Caco-2 (cell line): Measurements from ENCODE around the gene ZNF407. TPM values are rescaled to one million over a fixed set of nuclear protein-coding genes. Genes with fewer than 3 reads are reported as not detected.

Experiments
- BruUV-seq: library from RNA; stranded (reverse); fragments of 400-500 nt; replicated peaks from 2 replicates; lab custom pipeline; 2021; lab: Mats Ljungman, UMichigan
- CTCF ChIA-PET: fragments of 300-600 bp; sonication (Branson Sonifier 250); formaldehyde crosslinking; loops from one replicate; lab custom pipeline; 2022; ENCODE audit warnings: antibody characterized with exemption; lab: Charles Lee
- POLR2A ChIA-PET: fragments of 300-600 bp; sonication (Branson Sonifier 250); formaldehyde crosslinking; loops from one replicate; lab custom pipeline; 2022; ENCODE audit warnings: antibody characterized with exemption; lab: Charles Lee
- DNase-seq, 2 experiments: peaks; one replicate each; pipeline versions ENCODE4 v3.0.0 to v3.0.0-alpha.2; 2020 to 2022
- H3K27me3 ChIP-seq: replicated peaks from 2 replicates; pipeline ENCODE4 v1.6.0; 2011; ENCODE audit warnings: low read length; ENCODE audit not compliant: control insufficient read depth, insufficient read depth
- H3K36me3 ChIP-seq: 2 replicates; pipeline ENCODE4 v1.5.1; 2011; ENCODE audit warnings: low read length; ENCODE audit not compliant: control insufficient read depth, insufficient read depth
- H3K4me1 ChIP-seq: fragments of 250-450 bp; sonication (Bioruptor Pico); 2 replicates; pipeline ENCODE4 v1.5.1; 2020; ENCODE audit warnings: mild to moderate bottlenecking
- H3K4me3 ChIP-seq: 2 replicates; pipeline ENCODE4 v1.5.1; 2011; ENCODE audit warnings: low read depth, mild to moderate bottlenecking, control low read depth, low read length
- H3K9me3 ChIP-seq: fragments of 250-450 bp; sonication (Bioruptor Pico); 2 replicates; pipeline ENCODE4 v1.5.1; 2020; ENCODE audit warnings: mild to moderate bottlenecking, moderate library complexity
- H3K27ac Mint-ChIP-seq: one replicate; pipeline ENCODE4 v1.8.0; 2022; ENCODE audit warnings: mixed read lengths; ENCODE audit not compliant: unreplicated experiment
- H3K27me3 Mint-ChIP-seq: one replicate; pipeline ENCODE4 v1.8.0; 2022; ENCODE audit warnings: mixed read lengths; ENCODE audit not compliant: insufficient read depth, unreplicated experiment
- H3K36me3 Mint-ChIP-seq: one replicate; pipeline ENCODE4 v1.8.0; 2022; ENCODE audit warnings: mild to moderate bottlenecking, mixed read lengths; ENCODE audit not compliant: insufficient read depth, unreplicated experiment
- H3K4me1 Mint-ChIP-seq: one replicate; pipeline ENCODE4 v1.8.0; 2022; ENCODE audit warnings: low read depth, mixed read lengths; ENCODE audit not compliant: unreplicated experiment
- H3K4me3 Mint-ChIP-seq: one replicate; pipeline ENCODE4 v1.8.0; 2022; ENCODE audit warnings: mild to moderate bottlenecking, moderate library complexity, mixed read lengths; ENCODE audit not compliant: unreplicated experiment
- H3K9me3 Mint-ChIP-seq: one replicate; pipeline ENCODE4 v1.8.0; 2022; ENCODE audit warnings: mixed read lengths; ENCODE audit not compliant: unreplicated experiment
- CTCF ChIP-seq, 2 experiments: fragments of 200-600 bp in 1 of 2; IDR thresholded peaks; 1 replicate in 1 of 2; 2 replicates in 1 of 2; pipeline versions ENCODE4 v1.5.1 to v1.8.0; 2011 to 2022; ENCODE audit warnings: antibody characterized with exemption in 1 of 2, control low read depth in 1 of 2, inconsistent platforms in 1 of 2, low read depth in 1 of 2, low read length in 1 of 2, mild to moderate bottlenecking in 1 of 2, moderate library complexity in 1 of 2; ENCODE audit not compliant: insufficient read depth in 1 of 2, severe bottlenecking in 1 of 2, unreplicated experiment in 1 of 2
- intact Hi-C: fragments of 100-400 bp; cut with micrococcal nuclease; formaldehyde crosslinking; loops from one replicate; pipeline ENCODE4 v1.10.0; 2022; ENCODE audit not compliant: unreplicated experiment
- total RNA-seq: library from RNA; stranded (reverse); gene quantifications from 2 replicates; pipeline ENCODE4 v1.2.3, GENCODE V29; 2022

ZNF407 gene
- total RNA-seq, 1 experiment from 2014 or later = 4.7 TPM

GRCh38 chr18:74982946-74983635, 385.4 kb downstream of the ZNF407 start:
- ChIA-PET CTCF (no interaction called here), POLR2A (no interaction called here)
- no peaks in the 10 kb centered on the region for H3K4me1 ChIP-seq
- intact Hi-C loops = no loop called here
- H3K9me3 Mint-ChIP-seq = no peaks in the 10 kb centered on the region
- no peaks in the 10 kb centered on the region for H3K36me3 Mint-ChIP-seq
- no peak for DNase-seq
- no peaks in the 10 kb centered on the region for H3K27me3 ChIP-seq
- H3K4me3 ChIP-seq = no peak overlapping the region
- no peak overlapping the region for H3K4me3 Mint-ChIP-seq
- H3K36me3 ChIP-seq = no peaks in the 10 kb centered on the region
- no peak overlapping the region for H3K27ac Mint-ChIP-seq
- BruUV-seq = no TSS peak
- H3K27me3 Mint-ChIP-seq = no peaks in the 10 kb centered on the region
- H3K9me3 ChIP-seq = no peaks in the 10 kb centered on the region
- no peaks in the 10 kb centered on the region for H3K4me1 Mint-ChIP-seq
- TF ChIP-seq CTCF (IDR thresholded peaks at IDR 0.05; ENCODE audit: insufficient read depth in 1 of 2, low read depth in 1 of 2, low read length in 1 of 2, severe bottlenecking in 1 of 2, unreplicated experiment in 1 of 2) = no peak

- Histone ChIP-seq H3K36me3 (no peaks in the 10 kb centered on the region), H3K9me3 (no peaks in the 10 kb centered on the region), H3K27me3 (no peaks in the 10 kb centered on the region), H3K4me3 (no peak overlapping the region), H3K4me1 (no peaks in the 10 kb centered on the region)
- TF ChIP-seq CTCF (IDR thresholded peaks at IDR 0.05; ENCODE audit: insufficient read depth in 1 of 2, low read depth in 1 of 2, low read length in 1 of 2, severe bottlenecking in 1 of 2, unreplicated experiment in 1 of 2) = no peak
- BruUV-seq = no TSS peak
- H3K4me1 Mint-ChIP-seq = peaks cover 6% of the 10 kb centered on the region
- CTCF ChIA-PET = no interaction called here
- no peak overlapping the region for H3K4me3 Mint-ChIP-seq
- POLR2A ChIA-PET = no interaction called here
- H3K27me3 Mint-ChIP-seq = no peaks in the 10 kb centered on the region
- H3K9me3 Mint-ChIP-seq = no peaks in the 10 kb centered on the region
- DNase-seq = no peak
- no peaks in the 10 kb centered on the region for H3K36me3 Mint-ChIP-seq
- H3K27ac Mint-ChIP-seq = no peak overlapping the region
- intact Hi-C loops = no loop called here
Measured at GRCh38 chr18:74989134-74989533, 391.5 kb downstream of the ZNF407 start.

DNA sequence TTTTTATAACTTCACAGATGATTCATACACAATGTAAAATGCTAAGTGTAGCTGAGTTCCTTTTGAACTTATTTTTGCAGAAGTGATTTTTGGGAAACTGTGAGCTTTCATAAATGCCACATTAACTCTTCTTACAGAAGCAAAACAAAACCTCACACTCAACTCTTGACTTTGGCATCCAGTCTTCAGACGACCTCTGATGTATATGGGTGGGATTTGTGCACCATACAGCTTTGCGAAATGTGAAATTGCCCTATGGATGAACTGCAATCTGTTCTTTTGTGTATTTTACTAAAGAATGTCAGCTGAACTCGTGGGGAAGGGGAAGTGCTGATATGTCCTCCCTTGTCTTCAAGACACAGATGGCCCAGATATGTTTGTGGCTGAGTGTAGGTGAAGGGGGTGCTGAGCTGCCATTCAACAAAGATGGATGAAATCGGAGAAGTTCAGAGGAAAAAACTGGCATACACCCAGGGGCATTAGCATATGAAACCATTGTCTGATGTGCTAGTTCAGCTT, 393.0 kb downstream of the ZNF407 start:
- H3K9me3 Mint-ChIP-seq = no peaks in the 10 kb centered on the region
- CTCF ChIA-PET = no interaction called here
- no peaks in the 10 kb centered on the region for H3K36me3 ChIP-seq
- TF ChIP-seq CTCF (IDR thresholded peaks at IDR 0.05; ENCODE audit: insufficient read depth in 1 of 2, low read depth in 1 of 2, low read length in 1 of 2, severe bottlenecking in 1 of 2, unreplicated experiment in 1 of 2) = no peak
- H3K4me3 Mint-ChIP-seq = no peak overlapping the region
- no peak overlapping the region for H3K4me3 ChIP-seq
- no TSS peak for BruUV-seq
- POLR2A ChIA-PET = no interaction called here
- no peaks in the 10 kb centered on the region for H3K27me3 Mint-ChIP-seq
- DNase-seq = no peak
- no peaks in the 10 kb centered on the region for H3K9me3 ChIP-seq
- intact Hi-C loops = no loop called here
- H3K4me1 ChIP-seq = no peaks in the 10 kb centered on the region
- no peaks in the 10 kb centered on the region for H3K36me3 Mint-ChIP-seq
- H3K27ac Mint-ChIP-seq = no peak overlapping the region
- peaks cover 6% of the 10 kb centered on the region for H3K4me1 Mint-ChIP-seq
- no peaks in the 10 kb centered on the region for H3K27me3 ChIP-seq
